MM.1S (cell line): ENCODE results near the gene CCT4.

Source experiments
- DNase-seq: peaks from one replicate; pipeline ENCODE4 v3.0.0-alpha.2; 2015
- H2AFZ ChIP-seq: fragments of 300-600 bp; sonication (generic); 2 replicates; pipeline ENCODE4 v1.6.0; 2016; ENCODE audit warnings: antibody characterized with exemption, low read length
- H3F3A ChIP-seq: fragments of 300-600 bp; sonication (generic); 2 replicates; pipeline ENCODE4 v1.6.1; 2016; ENCODE audit warnings: mild to moderate bottlenecking, antibody characterized with exemption, low read length, moderate library complexity, mixed read lengths; ENCODE audit not compliant: insufficient read depth
- H3K27ac ChIP-seq: fragments of 300-600 bp; sonication (generic); 2 replicates; pipeline ENCODE4 v1.5.1; 2016; ENCODE audit warnings: mild to moderate bottlenecking, low read length
- H3K27me3 ChIP-seq: fragments of 300-600 bp; sonication (generic); replicated peaks from 2 replicates; pipeline ENCODE4 v1.6.0; 2016; ENCODE audit warnings: low read length; ENCODE audit not compliant: insufficient read depth
- H3K36me3 ChIP-seq: fragments of 300-600 bp; sonication (generic); replicated peaks from 2 replicates; pipeline ENCODE4 v1.6.1; 2016; ENCODE audit warnings: mild to moderate bottlenecking, low read length, mixed read lengths; ENCODE audit not compliant: insufficient read depth
- H3K4me1 ChIP-seq: fragments of 300-600 bp; sonication (generic); 2 replicates; pipeline ENCODE4 v1.6.1; 2016; ENCODE audit warnings: low read length, mixed read lengths
- H3K4me2 ChIP-seq: fragments of 300-600 bp; sonication (generic); 2 replicates; pipeline ENCODE4 v1.6.0; 2016; ENCODE audit warnings: low read depth, low read length
- H3K4me3 ChIP-seq: fragments of 300-600 bp; sonication (generic); 2 replicates; pipeline ENCODE4 v1.5.1; 2016; ENCODE audit warnings: low read length, mixed read lengths
- H3K79me2 ChIP-seq: fragments of 300-600 bp; sonication (generic); 2 replicates; pipeline ENCODE4 v1.6.1; 2016; ENCODE audit warnings: mixed run types, low read length, mixed read lengths
- H3K9ac ChIP-seq: fragments of 300-600 bp; sonication (generic); 2 replicates; pipeline ENCODE4 v1.6.1; 2016; ENCODE audit warnings: low read length, mixed read lengths
- H3K9me2 ChIP-seq: fragments of 300-600 bp; sonication (generic); replicated peaks from 2 replicates; pipeline ENCODE4 v1.6.1; 2016; ENCODE audit warnings: mild to moderate bottlenecking, low read length, mixed read lengths; ENCODE audit not compliant: insufficient read depth
- H3K9me3 ChIP-seq: fragments of 300-600 bp; sonication (generic); replicated peaks from 2 replicates; pipeline ENCODE4 v1.6.1; 2016; ENCODE audit warnings: mild to moderate bottlenecking, low read length, mixed read lengths; ENCODE audit not compliant: insufficient read depth
- H4K20me1 ChIP-seq: fragments of 300-600 bp; sonication (generic); 2 replicates; pipeline ENCODE4 v1.6.1; 2016; ENCODE audit warnings: mild to moderate bottlenecking, low read length, moderate library complexity, mixed read lengths; ENCODE audit not compliant: insufficient read depth
- EZH2 ChIP-seq: fragments of 300-600 bp; sonication (generic); optimal IDR thresholded peaks from 2 replicates; pipeline ENCODE3; 2017; ENCODE audit warnings: low read depth, mild to moderate bottlenecking, antibody characterized with exemption, low read length, mixed read lengths
- EZH2phosphoT487 ChIP-seq: fragments of 300-600 bp; sonication (generic); IDR thresholded peaks from 2 replicates; pipeline ENCODE4 v1.6.1; 2018; ENCODE audit warnings: antibody characterized with exemption, low read length
- TF ChIP-seq, protein P1 (sequence below): fragments of 300-600 bp; sonication (generic); IDR thresholded peaks from 2 replicates; pipeline ENCODE4 v1.5.1; 2016; ENCODE audit warnings: antibody characterized with exemption, low read length, mixed read lengths

CCT4 gene

DNA sequence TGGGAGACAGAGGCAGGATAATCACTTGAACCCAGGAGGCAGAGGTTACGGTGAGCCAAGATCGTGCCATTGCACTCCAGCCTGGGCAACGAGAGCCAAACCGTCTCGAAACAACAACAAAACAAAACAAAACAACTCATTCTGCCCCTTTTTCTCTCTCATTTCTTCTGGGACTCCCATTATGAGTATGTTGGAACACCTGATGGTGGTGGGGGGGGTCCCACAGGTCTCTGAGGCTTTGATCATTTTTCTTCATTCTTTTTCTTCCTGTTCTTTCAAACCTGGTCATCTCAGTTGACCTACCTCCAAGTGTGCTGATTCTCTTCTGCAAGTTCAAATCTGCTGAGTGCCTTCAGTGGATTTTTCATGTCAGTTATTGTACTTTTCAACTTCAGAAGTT is 26.4 kb downstream of the CCT4 start:
- no peak overlapping the region for H2AFZ ChIP-seq
- DNase-seq = no peak
- H3K27ac ChIP-seq = no peak overlapping the region
- no peaks in the 10 kb centered on the region for H3K9me2 ChIP-seq
- no peaks in the 10 kb centered on the region for H3K36me3 ChIP-seq
- H3K9ac ChIP-seq = no peak overlapping the region
- H3K4me3 ChIP-seq = no peak overlapping the region
- TF ChIP-seq EZH2 (no peak), EZH2phosphoT487 (no peak)
- TF ChIP-seq, protein P1, sequence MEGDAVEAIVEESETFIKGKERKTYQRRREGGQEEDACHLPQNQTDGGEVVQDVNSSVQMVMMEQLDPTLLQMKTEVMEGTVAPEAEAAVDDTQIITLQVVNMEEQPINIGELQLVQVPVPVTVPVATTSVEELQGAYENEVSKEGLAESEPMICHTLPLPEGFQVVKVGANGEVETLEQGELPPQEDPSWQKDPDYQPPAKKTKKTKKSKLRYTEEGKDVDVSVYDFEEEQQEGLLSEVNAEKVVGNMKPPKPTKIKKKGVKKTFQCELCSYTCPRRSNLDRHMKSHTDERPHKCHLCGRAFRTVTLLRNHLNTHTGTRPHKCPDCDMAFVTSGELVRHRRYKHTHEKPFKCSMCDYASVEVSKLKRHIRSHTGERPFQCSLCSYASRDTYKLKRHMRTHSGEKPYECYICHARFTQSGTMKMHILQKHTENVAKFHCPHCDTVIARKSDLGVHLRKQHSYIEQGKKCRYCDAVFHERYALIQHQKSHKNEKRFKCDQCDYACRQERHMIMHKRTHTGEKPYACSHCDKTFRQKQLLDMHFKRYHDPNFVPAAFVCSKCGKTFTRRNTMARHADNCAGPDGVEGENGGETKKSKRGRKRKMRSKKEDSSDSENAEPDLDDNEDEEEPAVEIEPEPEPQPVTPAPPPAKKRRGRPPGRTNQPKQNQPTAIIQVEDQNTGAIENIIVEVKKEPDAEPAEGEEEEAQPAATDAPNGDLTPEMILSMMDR = no peak
- H3K27me3 ChIP-seq = no peaks in the 10 kb centered on the region
- no peaks in the 10 kb centered on the region for H3K79me2 ChIP-seq
- H3K4me2 ChIP-seq = no peak overlapping the region
- H3K9me3 ChIP-seq = no peaks in the 10 kb centered on the region
- no peaks in the 10 kb centered on the region for H3K4me1 ChIP-seq
- no peaks in the 10 kb centered on the region; the same call in 1 of the 2 replicates for H3F3A ChIP-seq
- no peaks in the 10 kb centered on the region for H4K20me1 ChIP-seq

- H4K20me1 ChIP-seq = no peaks in the 10 kb centered on the region
- H3K4me3 ChIP-seq = no peak overlapping the region
- TF ChIP-seq EZH2phosphoT487 = no peak
- TF ChIP-seq EZH2 = no peak
- TF ChIP-seq, protein P1 = no peak
- no peaks in the 10 kb centered on the region for H3K36me3 ChIP-seq
- H3K9me3 ChIP-seq = no peaks in the 10 kb centered on the region
- no peak overlapping the region for H3K9ac ChIP-seq
- H3K79me2 ChIP-seq = no peaks in the 10 kb centered on the region
- H2AFZ ChIP-seq = no peak overlapping the region
- peaks cover 21% of the 10 kb centered on the region for H3F3A ChIP-seq
- peaks cover 9% of the 10 kb centered on the region; the same call in 1 of the 2 replicates for H3K4me1 ChIP-seq
- H3K9me2 ChIP-seq = no peaks in the 10 kb centered on the region
- H3K27ac ChIP-seq = no peak overlapping the region
- DNase-seq = no peak
- H3K27me3 ChIP-seq = no peaks in the 10 kb centered on the region
- H3K4me2 ChIP-seq = no peak overlapping the region
Observed at GRCh38 chr2:61857224-61857623, 31.2 kb downstream of the CCT4 start.

DNA sequence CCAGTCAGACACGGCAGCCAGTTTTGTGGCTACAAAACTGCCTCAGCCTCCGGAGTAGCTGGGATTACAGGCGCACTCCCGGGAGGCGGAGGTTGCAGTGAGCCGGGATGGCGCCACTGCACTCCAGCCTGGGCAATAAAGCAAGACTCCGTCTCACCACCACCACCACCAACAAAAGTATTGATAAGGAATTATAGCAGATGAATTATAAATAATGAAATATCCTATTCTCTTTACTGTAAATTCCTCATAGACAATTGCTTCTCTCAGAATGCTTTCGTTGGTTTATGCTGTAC is 33.2 kb downstream of the CCT4 start:
- H3K9me3 ChIP-seq = no peaks in the 10 kb centered on the region
- no peaks in the 10 kb centered on the region for H3K36me3 ChIP-seq
- H3K4me1 ChIP-seq = peaks cover 9% of the 10 kb centered on the region; the same call in 1 of the 2 replicates
- no peaks in the 10 kb centered on the region for H4K20me1 ChIP-seq
- DNase-seq = no peak
- TF ChIP-seq EZH2phosphoT487 (no peak), EZH2 (no peak)
- TF ChIP-seq, protein P1 = no peak
- peak overlapping the region; percentile 99 for H2AFZ ChIP-seq
- peak overlapping the region; percentile 85 for H3K4me3 ChIP-seq
- H3F3A ChIP-seq = peaks cover 21% of the 10 kb centered on the region
- peak overlapping the region; percentile 92 for H3K4me2 ChIP-seq
- no peaks in the 10 kb centered on the region for H3K79me2 ChIP-seq
- no peaks in the 10 kb centered on the region for H3K27me3 ChIP-seq
- H3K9me2 ChIP-seq = no peaks in the 10 kb centered on the region
- peak overlapping the region; percentile 71; the same call in 1 of the 2 replicates for H3K27ac ChIP-seq
- H3K9ac ChIP-seq = peak overlapping the region; percentile 75
